HG03457 (cell line): ENCODE results near the gene TTLL10.
"Not testable (repeated sequence)": the region's sequence is repeated elsewhere in the genome, so short reads cannot be mapped to it uniquely, and the experiment has no call there.

Source experiments
- ATAC-seq: cut with Tn5 transposase; IDR thresholded peaks from one replicate; pipeline ENCODE4 v1.9.1; 2021; ENCODE audit warnings: moderate number of reproducible peaks; ENCODE audit not compliant: unreplicated experiment

Gene TTLL10

GRCh38 chr1:1183833-1184775 lies 10.4 kb downstream of the TTLL10 start:
- no peak for ATAC-seq

GRCh38 chr1:1185101-1185765 lies 11.6 kb downstream of the TTLL10 start:
- no peak for ATAC-seq

DNA sequence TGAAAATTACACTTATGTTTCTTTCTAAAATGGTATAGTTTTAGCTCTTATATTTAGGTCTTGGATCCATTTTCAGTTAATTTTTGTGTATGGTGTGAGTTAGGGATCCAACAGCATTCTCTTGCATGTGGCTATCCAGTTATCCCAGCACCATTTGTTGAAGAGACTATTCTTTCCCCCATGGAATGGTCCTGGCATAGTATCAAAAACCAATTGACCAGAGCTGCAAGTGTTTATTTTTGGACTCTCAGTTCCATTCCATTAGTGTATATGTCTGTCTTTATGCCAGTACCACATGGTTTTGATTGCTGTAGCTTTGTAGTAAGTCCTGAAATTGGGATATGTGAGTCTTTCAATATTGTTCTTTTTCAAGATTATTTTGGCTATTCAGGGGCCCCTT lies 14.3 kb downstream of the TTLL10 start:
- ATAC-seq: no peak

- ATAC-seq: no peak
These were observed 15.4 kb downstream of the TTLL10 start for GRCh38 chr1:1189111-1189510.

GRCh38 chr1:1191734-1192133 lies 18.1 kb downstream of the TTLL10 start:
- ATAC-seq: no peak

DNA sequence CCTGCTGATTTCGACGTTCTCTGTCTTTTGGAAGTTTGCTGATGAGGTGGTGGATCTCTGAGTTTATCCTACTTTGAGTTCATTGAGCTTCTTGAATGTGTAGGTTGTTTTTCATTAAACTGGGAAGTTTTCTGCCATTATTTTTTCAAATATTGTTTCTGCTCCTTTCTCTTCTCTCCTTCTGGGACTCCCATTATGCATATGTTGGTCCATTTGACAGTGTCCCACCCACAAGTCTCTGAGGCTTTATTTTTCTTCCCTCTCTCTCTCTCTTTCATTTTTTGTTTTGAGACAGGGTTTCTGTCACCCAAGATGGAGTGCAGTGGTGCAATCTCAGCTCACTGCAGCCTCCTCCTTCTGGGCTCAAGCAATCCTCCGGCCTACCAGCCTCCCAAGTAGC lies 21.0 kb downstream of the TTLL10 start:
- ATAC-seq: no peak

- ATAC-seq: not testable (repeated sequence)
These were observed 22.0 kb downstream of the TTLL10 start for GRCh38 chr1:1195726-1196125.

- no peak for ATAC-seq
These were observed 22.9 kb downstream of the TTLL10 start for GRCh38 chr1:1196431-1197187.

DNA sequence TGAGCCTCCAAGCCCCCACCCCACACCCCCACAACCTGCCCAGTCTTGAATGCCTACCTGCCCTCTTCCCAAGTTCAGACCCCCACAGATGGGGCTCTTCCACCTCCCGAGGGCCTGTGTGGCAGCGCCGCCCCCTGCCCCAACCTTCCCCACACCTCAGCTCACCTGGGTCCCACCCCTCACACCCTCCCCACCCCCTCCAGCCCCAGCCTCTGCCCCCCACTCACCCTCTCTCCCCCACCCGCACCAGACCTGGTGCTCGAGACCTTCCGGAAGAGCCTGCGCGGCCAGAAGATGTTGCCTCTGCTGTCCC lies 23.5 kb downstream of the TTLL10 start:
- ATAC-seq: no peak

DNA sequence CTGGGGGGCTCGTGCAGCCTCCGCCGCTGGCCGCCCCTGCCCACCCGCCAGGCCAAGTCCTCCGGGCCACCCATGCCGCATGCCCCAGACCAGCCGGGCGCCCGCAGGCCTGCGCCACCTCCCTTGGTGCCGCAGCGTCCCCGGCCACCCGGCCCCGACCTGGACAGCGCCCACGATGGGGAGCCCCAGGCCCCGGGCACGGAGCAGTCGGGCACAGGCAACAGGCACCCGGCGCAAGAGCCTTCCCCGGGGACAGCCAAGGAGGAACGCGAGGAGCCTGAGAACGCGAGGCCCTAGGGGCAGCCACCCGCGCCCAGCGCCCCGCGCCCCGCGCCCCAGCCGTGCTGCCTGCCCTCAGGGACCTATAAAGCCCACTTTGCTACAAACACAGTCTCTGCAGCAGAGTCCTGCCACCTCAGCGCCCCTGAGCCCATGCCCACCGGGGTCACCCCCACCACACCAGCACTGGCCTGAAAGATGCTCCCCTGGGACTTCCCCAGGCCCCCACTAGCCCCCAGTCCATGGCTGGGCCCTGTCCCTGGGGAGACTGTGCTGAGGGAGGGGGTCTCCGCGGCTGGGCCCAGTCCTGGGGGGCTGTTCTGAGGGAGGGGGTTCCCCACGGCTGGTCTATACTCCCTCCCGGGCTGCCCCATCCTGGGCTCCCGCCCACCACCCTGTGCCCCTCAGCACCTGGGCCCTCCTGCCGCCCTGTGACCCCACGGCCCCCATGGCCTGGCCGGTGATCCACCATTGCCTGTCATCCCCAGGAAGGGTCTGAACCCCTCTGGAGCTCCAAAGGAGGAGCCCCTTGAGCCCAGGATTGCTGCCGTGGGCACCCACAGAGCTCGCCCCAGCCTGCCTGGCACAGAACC lies 24.1 kb downstream of the TTLL10 start:
- no peak for ATAC-seq

DNA sequence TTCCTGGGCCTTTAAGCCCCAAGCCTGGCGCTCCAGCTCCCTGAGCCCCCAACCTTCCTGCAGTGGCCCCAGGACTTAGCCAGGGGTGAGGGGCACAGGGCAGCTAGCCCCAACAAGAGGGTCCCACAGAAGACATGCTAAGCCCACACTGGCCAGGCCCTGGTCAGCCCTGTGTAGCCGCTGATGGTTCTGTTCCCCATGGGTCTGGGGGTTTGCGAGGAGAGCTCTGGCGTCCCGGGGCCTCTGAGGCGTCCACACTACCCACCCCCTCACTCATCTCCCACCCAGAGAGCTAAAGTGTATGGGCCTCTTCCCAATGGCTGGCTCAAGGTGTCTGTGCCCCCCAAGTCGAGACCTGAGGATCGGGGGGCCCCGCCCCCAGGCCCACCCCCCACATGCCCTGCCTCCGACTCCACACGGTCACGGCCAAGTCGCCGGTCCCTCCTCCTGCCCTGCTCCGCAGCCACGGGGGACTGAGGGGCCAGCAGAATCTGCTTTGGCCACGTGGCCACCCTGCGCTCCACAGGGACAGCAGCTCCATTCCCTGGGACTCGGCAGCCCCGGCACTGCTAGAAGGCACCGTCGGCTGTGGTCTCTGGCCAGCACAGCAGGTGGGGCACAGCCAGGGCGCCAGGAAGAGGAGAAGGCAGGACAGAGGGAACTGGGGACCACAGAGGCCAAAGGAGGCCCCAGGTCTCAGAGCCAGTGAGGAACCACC lies 24.9 kb downstream of the TTLL10 start:
- no peak for ATAC-seq

GRCh38 chr1:1199141-1199960 lies 25.7 kb downstream of the TTLL10 start:
- ATAC-seq: no peak

DNA sequence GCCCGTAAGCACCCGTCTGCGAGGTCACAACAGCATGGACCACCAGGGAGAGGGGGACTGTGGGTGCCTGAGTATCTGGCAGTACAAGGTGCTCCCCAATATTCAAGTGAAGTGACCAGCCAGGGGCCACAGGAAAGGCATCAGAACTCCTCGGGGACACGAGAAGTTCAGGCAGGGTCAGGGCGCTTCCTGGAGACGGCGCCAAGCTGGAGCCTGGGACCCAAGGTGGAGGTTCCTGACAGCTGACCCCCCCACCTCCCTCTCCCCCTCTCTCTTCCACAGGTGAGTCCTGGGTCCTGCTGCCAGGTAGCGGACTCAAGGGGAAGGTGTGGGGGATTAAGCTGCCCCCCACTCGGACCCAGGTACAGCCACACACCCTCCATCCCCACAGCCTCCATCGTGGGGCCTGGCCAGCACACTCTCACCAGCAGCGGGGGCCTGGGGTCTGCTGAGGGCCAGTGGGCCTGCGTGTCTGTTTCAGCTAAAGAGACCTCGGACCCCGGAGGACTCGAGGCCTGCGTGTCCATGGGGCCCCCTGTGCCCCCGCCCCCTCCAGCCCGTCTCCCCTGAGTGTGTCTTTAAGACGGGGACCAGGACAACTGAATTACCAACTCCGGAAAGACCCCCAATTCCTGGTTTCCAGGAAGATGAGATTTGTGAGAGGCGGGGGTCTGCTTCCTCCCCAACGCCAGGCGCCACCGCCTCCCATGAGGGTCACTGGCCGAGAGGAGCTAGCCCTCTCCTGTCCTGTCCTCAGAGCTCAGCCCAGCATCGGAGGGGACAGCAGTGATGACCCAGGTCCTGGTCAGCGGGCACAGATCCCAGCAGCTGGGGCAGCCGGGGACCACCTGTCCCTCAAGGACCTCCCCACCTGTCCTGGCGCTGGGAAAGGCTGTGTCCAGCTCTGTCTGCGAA lies 26.5 kb downstream of the TTLL10 start:
- no peak for ATAC-seq

GRCh38 chr1:1200876-1201810 lies 27.5 kb downstream of the TTLL10 start:
- no peak for ATAC-seq

DNA sequence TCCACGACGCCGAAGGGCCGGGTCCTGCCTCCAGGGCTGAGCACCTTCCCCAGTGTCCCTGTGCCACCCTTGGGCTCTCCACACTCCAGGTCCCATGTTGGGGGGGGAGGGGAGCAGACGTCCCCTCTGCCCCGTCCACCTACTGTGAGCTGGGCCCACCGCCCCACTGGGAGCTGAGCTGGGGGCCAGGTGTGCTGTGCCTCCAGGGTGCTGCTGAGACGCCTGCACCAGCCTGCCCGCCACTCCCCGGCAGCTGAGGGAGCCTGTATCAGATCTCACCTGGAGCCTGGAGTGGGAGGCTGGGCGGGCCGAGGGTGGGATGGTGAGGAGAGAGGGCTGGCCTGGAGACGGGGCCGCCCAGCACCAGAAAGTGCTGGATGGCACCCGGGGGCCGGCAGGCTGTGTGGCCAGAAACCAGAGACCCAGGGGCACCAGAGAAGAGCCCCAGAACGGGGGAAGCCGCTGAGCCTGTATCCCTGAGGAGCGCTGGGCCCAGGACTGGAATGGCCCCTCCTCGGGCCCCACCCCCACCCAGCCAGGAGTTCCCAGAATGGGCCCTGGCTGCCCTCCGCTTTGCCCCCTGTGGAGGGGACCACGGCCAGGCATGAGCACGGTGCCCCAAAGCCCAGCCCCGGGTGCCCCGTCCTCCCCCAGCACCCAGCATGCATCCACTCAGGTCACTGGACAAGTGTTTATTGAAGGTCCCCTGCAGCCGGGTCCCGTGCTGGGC lies 29.3 kb downstream of the TTLL10 start:
- ATAC-seq: no peak
